AG08395 (cell line): ENCODE measurements around the gene KCNA10.

Source experiments
- DNase-seq: peaks from one replicate; pipeline ENCODE4 v3.0.0; 2012; ENCODE audit warnings: mixed read lengths, low spot score

The KCNA10 gene

DNA sequence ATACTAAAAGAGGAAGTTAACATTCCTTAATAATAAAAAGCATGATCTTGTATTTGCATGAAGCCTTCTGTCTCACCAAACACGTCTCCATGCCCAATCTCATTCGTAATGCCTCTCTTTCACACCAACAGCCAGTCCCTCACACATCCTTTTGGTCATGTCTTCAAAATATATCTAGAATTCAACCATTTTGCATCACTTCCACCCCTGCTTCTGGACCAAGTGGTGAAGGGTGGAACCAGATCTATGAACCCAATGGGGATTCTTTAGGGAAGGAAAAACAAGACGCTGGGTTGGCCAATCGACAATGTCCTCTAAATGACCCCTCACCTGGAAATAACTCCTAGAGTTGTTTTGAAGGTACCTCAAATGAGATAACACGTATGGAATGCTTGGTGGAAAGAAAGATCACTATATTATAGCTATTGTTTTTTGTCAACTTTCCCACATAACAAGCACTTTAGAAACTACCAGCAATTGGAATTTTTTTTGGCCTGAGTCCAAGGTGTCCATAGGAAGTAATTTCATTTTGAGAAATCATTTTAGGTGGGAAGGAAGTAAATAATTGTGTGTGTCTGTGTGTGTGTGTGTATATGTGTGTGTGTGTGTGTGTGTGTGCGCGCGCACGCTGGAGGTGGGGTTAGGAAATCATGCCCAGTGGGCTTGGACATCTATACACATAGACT lies at the start of gene KCNA10:
KCNA10 (minus strand) TSS at position 51 of the 686 bp plus-strand sequence. CDS start 388 bp downstream, outside the sequence.
- no peak for DNase-seq

DNA sequence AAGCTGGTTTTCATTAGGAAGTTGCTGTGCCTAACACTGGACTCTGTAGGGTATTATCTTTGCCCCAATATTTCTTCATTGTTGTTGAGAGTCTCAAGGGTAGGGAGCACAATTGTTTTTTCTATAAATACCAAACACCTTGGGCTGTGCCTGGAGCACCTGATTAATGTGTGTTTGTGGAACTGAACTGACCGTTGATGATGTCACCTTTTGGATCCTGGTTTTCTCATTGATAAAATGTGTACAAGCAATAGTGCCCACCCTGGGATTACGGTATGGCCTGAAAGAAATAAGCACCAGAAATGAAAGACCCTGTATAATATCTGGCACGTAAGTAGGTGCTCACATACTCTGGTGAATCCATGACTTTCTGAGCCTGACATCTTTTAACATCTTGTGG lies 47.9 kb upstream of the KCNA10 start:
- no peak for DNase-seq

DNA sequence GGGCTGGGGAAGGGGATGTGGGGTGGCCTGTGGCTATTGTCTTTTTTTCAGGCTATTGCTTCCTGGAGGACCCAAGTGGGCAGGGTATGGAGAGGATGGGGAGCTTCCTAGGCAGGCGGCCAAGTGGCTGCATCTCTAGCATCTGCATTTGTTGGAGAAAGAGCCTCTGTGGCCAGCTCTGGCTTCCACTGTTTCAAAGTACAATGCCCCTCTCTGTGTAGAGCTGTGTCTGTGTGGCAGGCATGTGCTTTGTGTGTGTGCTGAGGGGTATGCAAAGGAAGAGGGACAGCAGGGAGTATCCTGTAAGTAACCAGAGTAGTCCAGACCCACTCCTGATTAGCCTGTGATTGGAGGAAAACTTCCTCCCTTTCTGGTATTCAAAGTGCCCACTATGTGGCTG lies 46.6 kb upstream of the KCNA10 start:
- DNase-seq: no peak

DNA sequence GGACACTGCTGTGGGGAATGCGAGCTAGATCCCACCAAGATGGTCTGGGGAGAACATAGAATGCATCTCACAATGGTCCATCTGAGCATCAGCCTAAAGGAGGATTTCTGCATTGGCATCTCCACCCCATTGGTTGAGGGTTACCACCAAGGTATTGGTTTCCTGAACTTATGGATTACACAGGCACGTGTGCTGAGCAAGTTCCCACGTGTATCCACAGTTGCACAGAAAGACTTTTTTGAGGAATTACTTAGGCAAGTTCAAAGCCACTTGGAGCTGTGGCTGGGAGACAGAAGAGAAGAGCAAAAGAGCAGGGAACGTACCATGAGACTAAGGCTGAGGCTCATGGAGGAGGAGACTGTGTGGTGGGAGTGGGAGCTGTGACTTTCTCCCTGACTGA lies 44.1 kb upstream of the KCNA10 start:
- no peak for DNase-seq

DNA sequence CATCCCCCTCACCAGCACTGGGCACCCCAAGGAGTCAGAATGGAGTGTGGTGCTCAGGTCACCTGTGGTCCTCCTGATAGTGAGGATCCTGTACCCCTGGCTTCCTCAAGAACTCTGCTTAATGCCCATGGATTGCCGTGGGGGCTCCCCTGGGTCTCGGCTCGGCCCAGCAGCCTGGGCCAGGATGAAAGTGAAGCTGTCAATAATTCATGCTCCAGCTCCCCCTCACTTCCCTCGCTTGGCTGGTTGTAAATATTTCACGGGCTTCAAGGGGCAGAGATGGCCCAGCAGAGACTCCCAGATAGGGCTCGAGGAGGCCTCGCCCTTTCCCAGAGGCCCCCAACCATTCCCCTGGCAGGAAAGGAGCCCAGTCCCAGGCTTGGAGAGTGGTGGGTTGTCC lies 42.6 kb upstream of the KCNA10 start:
- DNase-seq: no peak

DNA sequence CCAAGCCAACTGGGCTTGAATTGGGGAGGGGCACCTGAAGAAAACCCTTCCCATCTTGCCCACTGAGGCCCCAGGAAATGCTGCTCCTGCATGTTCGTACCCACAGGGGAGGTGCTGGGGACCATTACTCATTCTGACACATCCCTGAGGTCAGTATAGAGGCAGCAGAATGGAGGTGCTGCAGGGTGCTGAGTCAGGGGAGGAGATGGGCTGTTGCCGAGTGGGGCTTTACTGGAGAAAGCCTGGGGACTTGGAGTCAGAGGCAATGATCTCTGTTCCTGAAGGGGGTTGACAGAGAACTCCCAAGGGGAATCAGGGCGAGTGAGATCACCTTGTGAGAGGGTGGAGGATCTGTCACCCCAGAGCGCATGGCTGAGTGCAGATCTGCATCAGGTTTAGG lies 40.2 kb upstream of the KCNA10 start:
- no peak for DNase-seq

DNA sequence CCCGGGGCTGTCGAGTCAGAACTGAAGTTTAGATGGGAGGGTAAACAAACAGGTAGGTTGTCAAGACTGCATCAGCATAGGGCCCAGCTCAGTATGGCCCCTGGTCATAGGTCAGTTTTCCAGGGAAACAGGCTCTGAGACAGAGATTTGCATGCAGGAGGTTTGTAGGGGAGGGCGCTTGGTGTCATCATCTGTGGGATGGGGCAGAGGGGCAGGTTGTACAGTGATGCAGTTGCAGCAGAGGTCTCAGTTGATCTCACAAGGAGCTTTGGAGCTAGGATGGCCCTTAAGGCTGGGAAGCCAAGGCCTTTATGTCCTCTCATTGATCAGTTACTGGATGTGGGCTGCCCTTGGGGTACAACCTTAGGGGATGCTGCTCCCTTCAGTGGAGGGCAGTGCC lies 38.5 kb upstream of the KCNA10 start:
- no peak for DNase-seq

DNA sequence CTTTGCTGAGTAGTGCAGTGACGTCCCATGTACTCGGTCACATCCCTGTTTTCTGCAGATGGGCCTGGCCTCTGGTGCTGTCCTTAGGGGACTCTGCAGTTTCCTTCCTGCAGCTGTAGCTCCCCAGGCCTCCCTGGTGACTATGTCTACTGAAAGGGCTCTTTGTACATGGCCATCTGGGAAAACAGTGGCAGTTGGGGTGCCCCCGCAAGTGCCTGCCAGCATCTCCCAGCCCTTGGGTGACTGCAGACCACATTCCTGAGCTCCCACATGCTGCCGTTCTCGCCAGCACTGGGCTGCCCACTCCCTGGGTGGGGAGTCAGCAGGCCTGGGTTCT lies 37.5 kb upstream of the KCNA10 start:
- DNase-seq: no peak

DNA sequence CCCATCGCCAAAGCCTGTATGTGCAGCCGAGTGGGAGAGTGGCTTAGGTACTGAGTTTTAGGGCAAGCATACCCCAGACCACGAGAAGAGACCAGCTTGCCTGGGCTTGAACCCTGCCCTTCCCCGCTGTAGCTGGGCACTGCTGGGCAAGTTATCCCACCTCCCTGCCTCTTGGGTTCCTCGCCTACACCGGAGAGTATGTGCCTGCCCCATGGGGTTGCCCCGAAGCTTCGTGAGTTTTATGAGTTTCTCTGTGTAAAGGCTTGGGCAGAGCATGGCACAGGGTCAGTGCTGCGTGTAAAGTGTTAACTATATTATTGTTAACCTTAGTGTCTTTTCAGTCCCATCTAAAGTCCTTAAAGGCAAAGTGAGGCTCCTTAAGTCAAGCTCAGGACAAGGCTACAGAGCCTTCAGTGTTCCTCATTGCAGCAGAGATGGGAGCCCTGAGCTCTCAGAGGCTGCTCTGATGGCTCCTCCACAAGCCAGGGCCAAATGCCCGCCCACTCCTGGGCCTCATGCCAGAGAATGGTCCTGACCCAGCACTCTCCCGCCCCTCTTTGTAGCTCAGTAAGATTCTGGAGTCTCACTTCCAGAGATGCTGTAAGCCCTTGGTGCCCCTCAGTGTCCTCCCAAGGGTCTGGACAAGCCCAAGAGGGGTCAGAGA lies 37.0 kb upstream of the KCNA10 start:
- DNase-seq: no peak

DNA sequence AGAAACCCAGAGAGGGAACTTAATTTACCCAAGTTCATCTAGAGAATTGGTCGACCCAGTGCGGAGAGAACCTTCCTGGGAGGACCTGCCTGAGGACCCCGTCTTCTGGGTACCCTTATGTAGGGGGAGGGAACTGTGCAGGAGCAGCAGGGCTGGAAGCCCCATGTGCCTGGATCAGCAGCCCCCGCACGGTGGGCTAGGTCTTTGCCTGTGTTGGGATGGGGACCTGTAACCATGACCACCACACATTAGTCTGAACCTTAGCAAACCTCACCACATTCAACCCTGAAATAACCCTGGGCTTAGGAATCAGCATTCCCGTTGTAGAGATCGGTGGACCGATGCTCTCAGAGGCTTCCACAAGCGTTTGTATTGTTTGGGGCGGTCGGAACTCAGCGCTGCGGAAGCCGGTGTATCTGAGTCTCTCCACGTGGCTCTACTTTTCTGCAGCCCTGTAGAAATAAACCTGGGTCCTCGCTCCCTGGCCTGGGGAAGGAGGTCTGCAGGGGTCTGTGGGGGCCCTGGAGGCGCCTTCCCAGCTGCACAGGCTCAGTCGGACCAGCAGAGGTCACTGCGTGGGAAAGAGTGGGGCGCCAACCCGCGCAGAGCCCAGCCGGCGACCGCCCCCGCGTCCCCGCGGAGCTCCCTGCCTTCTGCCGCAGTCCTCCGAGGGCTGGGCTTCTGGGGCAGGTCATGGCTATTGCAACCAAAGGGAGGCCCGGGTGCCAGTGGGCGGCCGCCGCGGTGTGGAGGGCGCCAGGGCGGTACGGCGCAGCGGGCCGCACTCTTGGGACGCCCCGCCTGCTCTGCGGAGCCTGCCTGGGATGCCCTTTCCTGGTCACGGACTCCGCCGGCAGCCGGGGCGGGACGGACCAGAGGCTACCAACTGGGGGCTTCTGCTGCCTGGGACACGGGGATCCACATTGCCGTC lies 36.2 kb upstream of the KCNA10 start:
- DNase-seq: peak; percentile 58

DNA sequence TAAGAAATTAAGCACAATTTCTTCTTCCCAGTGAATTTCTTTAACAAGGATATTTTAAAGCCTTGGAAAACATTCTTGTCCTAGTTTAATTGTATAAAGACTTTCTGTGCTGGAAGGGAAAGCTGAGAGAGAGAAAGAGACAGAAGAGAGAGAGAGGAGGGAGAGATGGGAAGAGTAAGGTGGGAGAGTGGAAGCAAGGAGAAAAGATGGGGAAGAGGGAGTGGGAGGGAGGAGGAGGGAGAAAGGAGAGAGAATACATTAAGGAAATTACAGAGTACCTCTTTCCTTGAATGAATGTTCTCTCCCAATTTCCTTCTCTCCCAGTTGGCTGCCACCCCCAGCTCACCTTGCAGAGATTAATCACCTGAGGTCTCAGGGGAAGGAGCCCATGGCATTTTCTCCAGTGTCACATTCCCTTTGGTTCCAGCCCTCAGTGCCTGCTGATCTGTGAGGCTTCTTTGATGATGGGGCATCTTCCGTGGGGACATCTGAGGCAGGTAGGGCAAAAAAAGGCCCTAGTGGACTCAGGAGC lies 32.4 kb upstream of the KCNA10 start:
- DNase-seq: no peak

DNA sequence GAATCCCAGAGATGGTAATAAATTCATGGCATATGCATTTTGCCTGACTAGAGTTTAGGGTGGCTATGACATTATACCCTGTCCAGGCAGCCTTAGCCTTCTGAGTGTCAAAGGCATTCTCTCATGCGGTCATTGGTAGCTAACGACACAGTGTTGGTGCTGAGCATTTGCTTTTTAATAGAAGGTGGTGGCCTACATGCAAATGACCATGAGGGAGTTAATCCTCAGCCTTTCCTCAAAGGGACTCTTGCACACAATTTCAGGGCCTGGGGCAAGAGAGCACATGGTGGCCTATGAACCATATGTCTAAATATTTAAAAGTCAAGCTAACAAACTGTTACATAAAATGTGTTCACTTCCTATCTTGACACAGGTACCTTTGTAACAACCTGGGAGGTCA lies 30.9 kb upstream of the KCNA10 start:
- no peak for DNase-seq

DNA sequence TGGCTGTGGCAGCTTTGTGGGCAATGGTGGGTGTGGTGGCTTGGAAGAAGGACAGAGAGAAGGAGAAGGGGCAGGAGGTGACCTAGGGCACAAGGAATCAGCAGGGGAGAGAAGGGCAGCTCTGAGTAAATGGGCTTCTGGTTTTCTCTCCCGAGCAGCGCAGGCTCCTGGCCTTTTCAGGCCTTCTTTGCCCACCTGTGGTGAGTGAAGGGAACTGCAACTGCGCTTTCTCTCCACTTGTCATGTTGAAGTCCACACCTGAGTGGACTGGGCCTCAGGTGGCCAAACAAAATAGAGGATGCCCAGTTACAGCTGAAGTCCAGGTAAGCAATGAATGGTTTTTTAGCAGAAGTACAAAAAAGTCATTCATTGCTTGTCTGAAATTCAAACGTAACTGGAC lies 29.4 kb upstream of the KCNA10 start:
- peak; percentile 25 for DNase-seq

DNA sequence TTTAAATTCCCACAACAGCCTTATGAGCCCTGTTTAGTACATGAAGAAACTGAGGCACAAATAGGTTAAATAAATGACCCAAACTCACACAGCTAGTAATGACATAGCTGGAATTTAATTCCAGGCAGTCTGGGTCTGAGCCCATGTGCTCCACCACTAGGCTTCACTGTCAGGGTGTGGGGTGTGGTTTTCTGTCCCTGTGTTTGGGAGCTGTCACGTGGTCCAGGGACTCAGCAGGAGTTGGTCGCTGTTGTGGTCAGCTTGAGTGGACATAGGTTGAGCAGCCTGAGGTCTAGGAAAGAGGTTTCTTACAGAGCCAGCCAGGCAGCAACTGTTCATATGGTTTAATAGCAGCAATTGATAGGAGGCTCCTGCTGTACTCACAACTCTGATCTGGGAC lies 28.0 kb upstream of the KCNA10 start:
- no peak for DNase-seq

DNA sequence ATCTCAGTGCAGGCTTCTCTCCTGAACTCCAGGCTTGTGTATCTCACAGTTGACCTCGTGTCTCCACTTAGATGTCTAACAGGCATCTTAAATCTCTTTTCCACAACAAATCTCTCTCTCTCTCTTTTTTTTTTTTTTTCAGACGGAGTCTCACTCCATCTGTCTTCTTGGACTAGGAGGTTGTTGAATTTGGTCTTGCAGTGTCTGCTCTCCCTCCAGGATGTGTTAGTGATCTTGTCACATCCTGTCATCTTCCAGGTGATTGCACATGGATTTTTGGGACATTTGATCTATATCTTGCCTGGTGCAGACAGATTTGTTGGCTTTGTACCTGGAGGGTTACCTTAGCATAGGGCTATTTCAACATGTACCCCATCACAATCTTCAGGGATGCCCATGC lies 26.5 kb upstream of the KCNA10 start:
- DNase-seq: no peak

DNA sequence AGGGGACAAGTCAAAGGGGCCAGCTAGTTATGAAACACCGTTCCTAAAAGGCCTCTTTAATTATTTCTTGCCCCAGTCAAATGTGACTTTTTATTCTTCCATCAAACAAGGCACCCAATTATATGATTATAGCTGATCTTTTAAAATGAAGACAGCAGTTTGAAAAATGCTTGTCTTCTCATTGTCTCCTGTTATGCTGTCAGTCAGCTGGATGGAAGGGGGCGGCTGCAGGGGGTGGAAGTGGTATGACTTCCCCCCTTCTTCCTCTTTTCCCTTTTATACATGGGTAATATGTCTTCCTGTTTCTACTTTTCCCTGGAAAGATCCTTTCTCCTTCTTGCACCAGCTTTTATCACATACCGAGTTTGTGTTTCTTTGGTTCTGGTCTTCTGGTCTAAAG lies 25.8 kb upstream of the KCNA10 start:
- no peak for DNase-seq

DNA sequence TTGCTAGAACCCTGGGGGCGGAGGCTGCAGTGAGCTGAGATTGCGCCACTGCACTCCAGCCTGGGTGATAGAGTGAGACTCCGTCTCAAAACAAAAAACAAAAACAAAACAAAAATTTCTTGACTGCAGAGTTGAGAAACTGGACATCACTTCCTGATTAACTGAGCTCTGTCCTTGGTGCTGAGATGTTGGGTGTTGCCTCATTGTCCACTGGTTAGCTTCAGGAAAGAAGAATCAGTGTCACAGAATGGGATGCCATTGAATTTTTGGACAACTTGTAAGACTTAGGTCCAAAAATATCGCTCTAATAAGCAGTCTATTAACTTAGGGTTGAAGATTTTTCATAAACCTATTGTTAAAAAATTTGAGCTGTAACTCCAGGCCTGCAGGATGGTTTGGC lies 23.8 kb upstream of the KCNA10 start:
- DNase-seq: peak; percentile 69

DNA sequence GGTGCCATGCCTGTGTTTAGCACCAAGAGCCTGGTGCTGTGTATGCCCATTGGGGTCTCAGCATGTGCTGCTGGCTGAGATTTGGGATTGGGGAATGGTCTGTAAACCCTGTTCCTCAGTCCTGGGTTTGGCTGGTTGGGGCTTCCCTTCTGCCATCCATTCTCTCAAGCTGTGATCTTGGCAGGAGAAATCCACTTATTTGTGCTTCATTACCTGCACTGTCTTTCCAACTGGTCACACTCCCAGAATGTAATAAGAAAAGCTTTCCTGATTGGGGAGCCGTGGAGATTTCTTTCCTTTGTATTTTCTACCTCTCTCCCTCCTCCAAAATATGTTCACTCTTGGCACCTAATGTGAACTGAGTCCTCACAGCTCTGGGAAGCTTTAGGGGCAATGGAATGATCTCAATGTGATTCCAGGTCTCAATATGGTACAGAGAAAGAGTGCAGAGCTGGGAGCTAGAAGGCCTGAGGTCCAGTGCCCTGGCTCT lies 23.0 kb upstream of the KCNA10 start:
- no peak for DNase-seq

DNA sequence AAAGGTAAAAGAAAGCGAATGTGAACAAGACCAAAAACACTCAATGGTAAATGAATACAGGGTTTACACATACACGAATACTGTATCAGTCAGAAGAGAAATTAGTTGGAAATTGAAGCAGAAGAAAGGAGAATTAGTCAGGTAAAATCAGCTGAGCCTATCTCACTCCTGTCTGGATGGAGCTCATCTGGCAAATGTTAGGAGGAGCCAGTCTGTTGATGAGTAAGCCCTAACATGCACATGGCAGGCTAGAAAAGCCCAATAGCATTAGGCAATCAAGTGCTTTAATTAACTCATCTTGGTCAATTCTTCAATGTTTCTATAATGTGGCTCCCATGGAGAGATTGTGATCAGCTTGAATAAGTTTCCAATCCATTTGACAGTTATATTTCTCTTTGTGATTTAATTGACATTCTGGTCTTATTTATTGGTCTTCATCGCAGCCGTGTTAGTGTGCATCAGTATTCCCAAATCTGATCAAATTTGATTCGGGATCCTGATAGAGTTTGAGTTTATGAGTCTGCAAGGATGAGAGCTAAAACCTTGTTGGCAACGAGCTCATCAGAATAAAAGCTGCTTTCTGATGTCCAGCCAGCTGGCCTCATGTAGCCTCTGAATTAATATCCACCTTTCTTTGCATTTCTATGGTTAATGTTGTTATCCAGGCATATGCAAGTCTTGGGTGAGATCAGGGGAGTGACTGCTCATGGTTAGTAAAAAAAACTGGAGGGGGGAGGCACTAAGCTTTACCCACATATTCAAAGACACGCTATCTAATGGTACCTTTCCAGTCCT lies 22.1 kb upstream of the KCNA10 start:
- DNase-seq: no peak

DNA sequence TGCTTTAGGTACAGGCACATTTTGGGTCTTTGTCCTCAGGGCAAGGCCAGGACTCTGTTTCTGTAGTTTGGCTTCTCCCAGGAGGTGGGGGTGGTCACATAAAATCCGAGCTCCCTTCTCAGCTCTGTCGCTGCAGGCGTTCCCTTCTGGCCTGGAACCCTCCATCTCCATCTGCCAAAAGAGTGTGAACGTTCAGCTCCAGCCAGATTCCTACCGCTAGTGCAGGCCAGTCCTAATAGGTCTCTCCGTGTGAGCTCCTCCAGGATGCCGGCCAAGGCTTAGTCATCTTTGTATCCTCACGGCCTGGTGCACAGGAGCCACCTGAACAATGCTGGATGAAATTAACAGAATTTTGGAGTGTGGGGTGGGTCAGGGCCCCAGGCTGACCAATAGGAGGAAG lies 19.9 kb upstream of the KCNA10 start:
- no peak for DNase-seq

DNA sequence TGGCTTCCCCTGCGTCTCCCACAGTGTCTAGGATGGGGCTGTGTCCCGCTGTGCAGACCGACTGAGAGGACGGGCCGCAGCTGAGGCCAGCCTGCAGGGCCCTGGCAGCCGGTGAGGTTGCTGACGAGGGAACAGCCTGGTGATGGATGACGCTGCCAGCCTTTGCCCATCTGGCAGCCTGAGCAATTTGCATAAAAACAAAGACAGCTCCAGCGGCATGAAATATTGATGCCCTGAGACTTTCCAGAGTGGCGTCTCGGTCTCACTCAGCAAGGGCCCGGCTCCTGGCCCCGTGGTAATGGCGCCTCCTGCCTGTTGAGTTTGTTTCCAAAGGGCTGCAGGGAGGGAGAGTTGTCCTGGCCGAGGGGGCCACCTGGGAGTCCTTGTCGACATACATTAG lies 19.1 kb upstream of the KCNA10 start:
- DNase-seq: no peak

DNA sequence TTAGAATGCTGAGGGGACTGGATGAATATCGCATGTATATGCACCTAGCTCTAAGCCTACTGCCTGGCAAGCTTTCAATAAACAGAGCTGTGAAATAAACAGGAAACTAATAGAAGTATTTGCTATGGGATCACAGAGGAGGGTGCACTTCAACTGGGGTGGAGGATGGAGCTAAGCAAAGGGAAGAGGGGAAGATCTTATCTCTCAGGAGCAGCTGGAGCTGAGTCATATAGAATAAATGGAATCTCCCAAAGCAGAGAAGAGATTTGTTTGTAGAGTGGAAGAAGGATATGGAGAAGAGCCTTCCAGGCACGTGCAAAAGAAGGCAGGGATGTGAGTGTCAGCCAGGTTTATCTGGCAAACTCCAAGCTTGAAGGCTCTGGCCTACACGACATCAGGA lies 17.0 kb upstream of the KCNA10 start:
- DNase-seq: no peak
